Measurements from ENCODE around the gene STK26.

DNA sequence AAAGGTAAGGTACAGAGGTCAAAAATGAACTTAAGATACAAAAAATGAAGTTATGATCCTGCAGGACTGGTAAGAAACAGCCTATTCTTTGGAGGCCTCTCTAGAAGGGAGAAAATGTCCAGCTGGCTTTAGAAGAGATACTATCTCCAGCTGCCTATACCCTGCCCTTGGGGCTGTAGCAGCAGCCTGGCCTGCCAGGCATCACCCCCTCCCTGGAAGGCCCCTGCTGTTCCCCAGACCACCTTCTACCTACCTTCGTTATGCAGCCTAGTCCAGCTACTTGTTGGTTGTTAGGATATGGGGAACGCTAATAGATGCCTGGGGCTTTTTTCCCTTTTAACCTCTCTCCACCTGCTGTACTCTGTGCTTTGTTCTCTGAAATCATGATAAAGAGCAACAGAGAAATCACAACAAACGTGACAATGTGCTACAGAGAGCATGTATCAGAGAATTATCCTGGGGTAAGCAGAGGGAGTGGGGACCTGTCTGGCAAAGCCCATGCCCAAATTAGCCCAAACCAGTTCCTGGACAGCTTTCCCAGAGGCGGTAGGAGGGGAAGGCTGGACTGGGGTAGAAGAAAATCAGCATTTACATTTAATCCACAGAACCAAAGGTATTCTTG is 70.2 kb downstream of the STK26 start:
- TF ChIP-seq, protein P1, sequence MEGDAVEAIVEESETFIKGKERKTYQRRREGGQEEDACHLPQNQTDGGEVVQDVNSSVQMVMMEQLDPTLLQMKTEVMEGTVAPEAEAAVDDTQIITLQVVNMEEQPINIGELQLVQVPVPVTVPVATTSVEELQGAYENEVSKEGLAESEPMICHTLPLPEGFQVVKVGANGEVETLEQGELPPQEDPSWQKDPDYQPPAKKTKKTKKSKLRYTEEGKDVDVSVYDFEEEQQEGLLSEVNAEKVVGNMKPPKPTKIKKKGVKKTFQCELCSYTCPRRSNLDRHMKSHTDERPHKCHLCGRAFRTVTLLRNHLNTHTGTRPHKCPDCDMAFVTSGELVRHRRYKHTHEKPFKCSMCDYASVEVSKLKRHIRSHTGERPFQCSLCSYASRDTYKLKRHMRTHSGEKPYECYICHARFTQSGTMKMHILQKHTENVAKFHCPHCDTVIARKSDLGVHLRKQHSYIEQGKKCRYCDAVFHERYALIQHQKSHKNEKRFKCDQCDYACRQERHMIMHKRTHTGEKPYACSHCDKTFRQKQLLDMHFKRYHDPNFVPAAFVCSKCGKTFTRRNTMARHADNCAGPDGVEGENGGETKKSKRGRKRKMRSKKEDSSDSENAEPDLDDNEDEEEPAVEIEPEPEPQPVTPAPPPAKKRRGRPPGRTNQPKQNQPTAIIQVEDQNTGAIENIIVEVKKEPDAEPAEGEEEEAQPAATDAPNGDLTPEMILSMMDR (IDR thresholded peaks at IDR 0.05 in 4 of 5, conservative IDR thresholded peaks at IDR 0.05 in 1 of 5): no peak
- no peak for TF ChIP-seq POLR2A (IDR thresholded peaks at IDR 0.05)

Measured in gastrocnemius medialis (tissue), 4 donors.